ENCODE results near the gene CR2.
"Not testable (repeated sequence)": the region's sequence is repeated elsewhere in the genome, so short reads cannot be mapped to it uniquely, and the experiment has no call there.

Gene CR2

GRCh38 chr1:207444514-207445217 is 9.5 kb upstream of the CR2 start:
- DNase-seq (ENCODE audit: low read depth in 2 of 2) = no peak

GRCh38 chr1:207453710-207454045 is 450 bp upstream of the CR2 start:
- no peak for DNase-seq (ENCODE audit: low read depth in 2 of 2)

GRCh38 chr1:207455183-207455754 is 1.1 kb downstream of the CR2 start:
- no peak for DNase-seq (ENCODE audit: low read depth in 2 of 2)

DNA sequence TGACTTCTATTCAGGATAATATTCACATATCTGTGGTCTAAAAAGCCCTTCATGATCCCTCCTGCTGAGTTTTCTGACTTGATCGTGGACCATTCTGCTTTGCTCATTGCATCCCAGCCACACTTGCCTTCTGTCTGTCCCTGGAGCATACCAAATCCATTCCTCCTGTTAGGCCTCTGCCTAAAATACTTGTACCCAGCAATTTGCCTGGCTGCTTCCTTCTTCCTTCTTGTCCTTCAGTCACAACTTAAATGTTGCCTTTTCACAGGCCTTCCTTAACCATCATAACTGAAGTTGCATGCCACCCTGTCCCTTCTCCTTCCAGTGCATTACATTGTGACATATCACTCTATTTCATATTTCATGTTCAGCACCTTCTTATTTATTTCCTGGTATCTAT is 4.3 kb downstream of the CR2 start:
- DNase-seq (ENCODE audit: low read depth in 2 of 2) = no peak

GRCh38 chr1:207459008-207459407 is 4.9 kb downstream of the CR2 start:
- no peak for DNase-seq (ENCODE audit: low read depth in 2 of 2)

- DNase-seq (ENCODE audit: low read depth in 2 of 2) = no peak
Observed at GRCh38 chr1:207461649-207462048, 7.5 kb downstream of the CR2 start.

GRCh38 chr1:207462535-207462934 is 8.4 kb downstream of the CR2 start:
- no peak for DNase-seq (ENCODE audit: low read depth in 2 of 2)

- no peak for DNase-seq (ENCODE audit: low read depth in 2 of 2)
Observed at GRCh38 chr1:207463021-207463420, 8.9 kb downstream of the CR2 start.

DNA sequence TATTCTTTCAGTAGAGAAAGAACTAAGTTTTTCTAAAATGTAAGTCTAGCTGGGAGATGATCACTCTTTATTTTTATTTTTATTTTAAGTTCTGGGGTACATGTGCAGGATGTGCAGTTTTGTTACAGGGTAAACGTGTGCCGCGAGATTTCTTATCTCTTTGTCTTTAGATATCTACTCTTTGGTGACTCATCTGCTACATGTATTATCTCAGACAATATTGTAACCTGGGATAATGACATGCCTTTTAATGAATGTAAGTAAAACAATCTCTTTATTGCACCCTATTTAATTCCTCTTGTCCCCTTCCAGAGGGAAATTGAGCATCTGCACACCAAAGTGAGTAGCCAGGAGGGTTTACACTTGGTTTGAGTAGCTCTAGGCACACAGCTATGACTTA is 9.4 kb downstream of the CR2 start:
- DNase-seq (ENCODE audit: low read depth in 2 of 2) = no peak

- no peak for DNase-seq (ENCODE audit: low read depth in 2 of 2)
Observed at GRCh38 chr1:207470927-207471326, 16.8 kb downstream of the CR2 start.

DNA sequence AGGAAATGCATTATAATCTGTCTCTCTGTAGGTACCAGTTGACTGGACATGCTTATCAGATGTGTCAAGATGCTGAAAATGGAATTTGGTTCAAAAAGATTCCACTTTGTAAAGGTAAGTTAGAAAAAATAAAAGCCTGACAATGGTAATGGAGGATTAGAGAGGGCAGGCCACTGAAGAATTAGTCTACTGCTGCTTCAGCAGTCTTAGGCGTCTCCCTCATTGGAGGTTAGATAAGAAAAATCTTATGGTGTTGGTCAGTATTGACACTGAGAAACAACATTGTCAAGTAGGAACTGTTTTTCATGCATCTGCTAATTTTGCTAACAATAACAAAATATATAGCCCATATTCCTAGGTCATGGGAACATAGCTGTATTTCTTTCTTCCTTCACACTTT is 20.1 kb downstream of the CR2 start:
- DNase-seq (ENCODE audit: low read depth in 2 of 2) = no peak

- no peak for DNase-seq (ENCODE audit: low read depth in 2 of 2)
Observed at GRCh38 chr1:207486198-207486597, 32.1 kb downstream of the CR2 start.

GRCh38 chr1:207487636-207488035 is 33.5 kb downstream of the CR2 start:
- no peak for DNase-seq (ENCODE audit: low read depth in 2 of 2)

DNA sequence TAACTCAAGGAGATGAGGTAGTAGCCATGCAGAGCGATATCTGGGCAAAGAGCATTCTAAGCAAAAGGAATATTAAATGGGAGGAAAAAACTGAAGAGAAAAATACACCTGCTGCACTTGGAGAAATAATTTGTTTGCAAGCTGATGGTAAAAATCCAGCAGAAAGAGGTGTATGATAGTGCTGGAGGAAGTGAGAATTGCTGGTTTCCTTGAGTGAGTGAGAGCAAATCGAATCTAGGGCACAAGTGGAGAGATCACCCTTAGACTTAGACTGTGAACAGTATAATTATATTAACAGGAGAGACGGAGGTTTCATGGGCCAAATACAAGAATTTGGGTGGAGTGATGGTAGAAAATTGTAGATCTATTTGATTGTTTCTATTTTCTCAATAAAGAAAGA is 39.1 kb downstream of the CR2 start:
- no peak for DNase-seq (ENCODE audit: low read depth in 2 of 2)

DNA sequence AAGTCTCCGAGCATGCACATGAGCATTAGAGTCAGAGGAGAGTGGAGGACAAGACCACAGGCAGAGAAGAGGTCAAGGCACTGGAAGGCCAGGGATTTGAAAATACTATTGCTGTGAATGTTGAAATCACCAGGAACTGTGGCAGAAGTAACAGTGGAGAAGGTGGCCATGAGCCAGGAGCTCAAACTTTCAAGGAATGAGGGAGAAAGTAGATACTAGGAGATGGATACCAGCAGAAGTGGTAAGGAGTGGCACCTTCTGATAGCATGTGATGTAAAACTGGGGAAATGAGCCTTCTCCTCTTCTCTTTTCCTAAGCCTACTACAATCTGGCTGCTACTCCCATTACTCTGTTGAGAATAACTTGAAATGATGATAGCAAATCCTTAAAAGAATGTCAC is 40.0 kb downstream of the CR2 start:
- DNase-seq (ENCODE audit: low read depth in 2 of 2) = no peak

DNA sequence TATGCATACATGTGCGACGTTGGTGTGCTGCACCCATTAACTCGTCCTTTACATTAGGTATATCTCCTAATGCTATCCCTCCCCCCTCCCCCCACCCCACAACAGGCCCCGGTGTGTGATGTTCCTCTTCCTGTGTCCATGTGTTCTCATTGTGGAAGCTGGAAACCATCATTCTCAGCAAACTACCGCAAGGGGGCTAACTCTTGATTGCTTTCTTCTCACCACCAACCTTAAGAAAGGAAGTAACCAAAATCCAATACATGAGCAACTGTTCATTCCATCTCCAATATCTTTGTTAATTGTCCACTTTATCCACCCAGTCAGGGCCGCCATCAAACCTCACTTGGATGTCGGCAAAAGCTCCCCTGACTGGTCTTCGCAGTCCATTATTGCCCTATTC is 41.2 kb downstream of the CR2 start:
- not testable (repeated sequence) for DNase-seq (ENCODE audit: low read depth in 2 of 2)

DNA sequence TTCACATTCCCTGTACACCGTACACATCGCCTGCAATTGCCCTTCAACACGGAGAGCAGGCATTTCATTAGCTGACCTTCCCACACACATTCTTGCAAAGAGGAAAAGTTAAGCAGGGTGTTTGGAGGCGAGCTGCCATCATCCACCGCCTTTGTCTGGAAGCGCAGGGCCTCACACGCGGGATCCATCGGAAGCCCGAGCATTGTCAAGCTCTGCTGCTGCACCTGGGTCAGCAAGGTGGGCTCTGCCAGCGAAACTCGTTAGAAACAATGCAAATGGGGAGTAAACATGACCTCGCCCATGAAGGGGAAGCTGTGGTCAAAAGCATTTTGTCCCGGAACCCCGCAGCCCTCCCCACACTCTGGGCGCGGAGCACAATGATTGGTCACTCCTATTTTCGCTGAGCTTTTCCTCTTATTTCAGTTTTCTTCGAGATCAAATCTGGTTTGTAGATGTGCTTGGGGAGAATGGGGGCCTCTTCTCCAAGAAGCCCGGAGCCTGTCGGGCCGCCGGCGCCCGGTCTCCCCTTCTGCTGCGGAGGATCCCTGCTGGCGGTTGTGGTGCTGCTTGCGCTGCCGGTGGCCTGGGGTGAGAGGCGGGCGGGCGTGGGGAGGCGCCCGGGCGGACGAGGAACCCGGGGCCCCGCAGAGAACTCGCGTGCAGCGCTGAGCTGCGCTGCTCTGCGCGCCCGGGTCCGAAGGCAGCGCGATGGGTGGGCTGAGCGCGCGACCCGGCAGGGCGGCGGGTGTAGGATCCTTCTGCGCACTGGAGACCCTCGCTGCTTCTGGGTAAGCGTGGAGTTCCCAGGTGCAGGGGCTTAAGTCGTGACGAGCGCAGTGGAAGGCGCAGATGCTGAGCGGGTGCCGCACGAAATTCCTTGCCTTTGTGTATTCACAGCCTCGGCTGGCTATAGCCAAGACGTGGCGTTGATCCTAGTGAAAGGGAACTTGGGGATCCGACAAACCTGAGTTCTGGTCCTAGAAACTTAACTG is 42.0 kb downstream of the CR2 start, which contains the start of gene CR1:
TSS of gene CR1 (plus strand) at position 357 of the 992 bp plus-strand sequence. CDS start at position 468, 111 bp downstream.
- DNase-seq (ENCODE audit: low read depth in 2 of 2) = no peak

DNA sequence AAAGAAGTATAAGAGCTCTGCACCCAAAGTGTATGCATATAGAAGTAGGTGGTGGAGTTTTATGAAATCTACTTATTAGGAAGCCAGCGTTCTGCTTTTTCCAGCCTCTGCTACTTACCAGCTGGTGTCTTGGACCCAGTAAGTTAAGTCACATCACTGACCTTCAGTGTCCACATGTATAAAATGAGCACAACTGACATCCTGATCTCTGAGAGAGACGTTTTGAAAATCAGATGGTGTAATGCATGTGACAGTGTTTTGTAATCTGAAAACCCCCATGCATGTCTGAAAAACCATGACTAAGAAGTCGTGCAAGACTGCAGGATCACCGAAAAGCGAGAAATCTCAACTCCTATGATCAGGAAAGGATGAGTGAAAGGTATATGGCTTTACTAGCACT is 43.8 kb downstream of the CR2 start:
- no peak for DNase-seq (ENCODE audit: low read depth in 2 of 2)

DNA sequence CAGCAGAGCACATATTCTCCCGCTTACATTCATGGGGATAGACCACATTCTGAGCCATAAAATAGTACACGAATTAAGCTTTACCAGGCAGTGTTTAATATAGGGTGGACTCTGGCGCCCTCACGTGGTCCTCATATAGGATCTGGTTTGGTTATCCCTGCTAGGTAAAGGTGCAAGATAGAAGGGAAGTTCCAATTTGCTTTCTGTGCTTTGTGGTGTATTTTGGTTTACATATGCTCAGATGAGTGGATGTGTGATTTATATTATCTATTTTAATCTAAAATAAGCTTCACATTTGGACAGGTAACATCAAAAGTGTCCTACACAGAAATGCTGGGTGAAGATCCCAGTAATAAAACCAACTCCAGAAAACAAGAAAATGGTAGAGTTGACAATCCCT is 45.4 kb downstream of the CR2 start:
- DNase-seq (ENCODE audit: low read depth in 2 of 2) = peak; percentile 32 to 42

DNA sequence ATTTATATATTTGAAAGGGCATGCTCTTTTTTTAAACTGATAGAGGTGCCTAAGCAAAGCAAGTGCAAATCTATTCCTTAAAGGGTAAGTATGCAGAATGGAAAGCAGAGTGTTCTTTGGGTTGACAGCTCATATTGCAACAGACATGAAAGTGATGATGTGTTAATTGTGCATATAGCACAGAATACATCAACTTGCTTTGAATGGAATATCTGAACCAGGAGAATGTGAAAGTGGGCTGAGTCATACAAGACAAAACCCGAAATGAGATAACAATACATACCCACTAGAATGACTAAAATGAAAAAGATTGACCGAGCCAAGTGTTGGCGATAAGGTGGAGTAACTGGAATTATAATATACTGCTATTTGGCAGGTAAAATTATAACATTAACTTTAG is 46.2 kb downstream of the CR2 start:
- no peak for DNase-seq (ENCODE audit: low read depth in 2 of 2)

- no peak for DNase-seq (ENCODE audit: low read depth in 2 of 2)
Observed at GRCh38 chr1:207501071-207501470, 46.9 kb downstream of the CR2 start.

DNA sequence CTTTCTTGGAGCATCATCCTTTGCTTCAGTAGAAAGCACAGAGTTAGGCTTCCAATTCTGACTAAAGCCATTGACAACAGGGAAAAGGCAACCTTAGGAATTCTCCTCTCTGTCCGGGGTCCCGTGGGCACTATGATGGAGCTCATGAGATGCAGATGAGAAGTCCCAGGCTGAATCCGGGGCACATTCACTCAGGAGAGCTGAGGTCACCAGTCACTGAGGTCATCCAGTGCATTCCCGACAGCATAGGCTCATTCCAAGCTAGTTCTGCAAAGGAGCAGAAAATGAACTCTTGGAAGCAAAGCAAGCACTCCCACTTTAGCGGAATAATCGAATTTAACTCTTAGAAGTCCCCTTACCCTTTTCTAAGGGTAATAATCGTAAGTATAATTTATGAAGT is 48.6 kb downstream of the CR2 start:
- no peak for DNase-seq (ENCODE audit: low read depth in 2 of 2)

DNA sequence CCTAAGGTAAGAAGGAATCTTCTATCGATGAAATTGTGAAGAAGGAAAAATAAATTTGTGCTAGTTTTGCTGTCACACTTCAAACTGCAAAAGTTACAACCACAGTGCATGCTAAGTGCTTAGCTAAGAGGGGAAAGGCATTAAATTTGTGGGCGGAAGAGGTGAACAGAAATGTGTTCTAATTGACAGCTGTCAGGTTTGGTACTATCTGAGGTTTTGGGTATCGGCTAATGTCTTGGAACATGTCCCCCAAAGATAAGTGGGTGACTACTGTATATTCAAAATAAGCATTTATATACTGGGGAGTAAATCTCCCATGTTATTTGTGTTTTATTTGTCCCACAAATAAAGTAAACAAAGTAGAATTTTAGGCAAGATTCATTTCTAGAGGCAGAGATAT is 49.8 kb downstream of the CR2 start:
- no peak for DNase-seq (ENCODE audit: low read depth in 2 of 2)
